ENCODE results near the gene CRELD2. TPM values are rescaled to one million over a fixed set of nuclear protein-coding genes. Genes with fewer than 3 reads are reported as not detected.
A peak's percentile ranks its signal among the peaks of the same experiment; 100 is the strongest.

The CRELD2 gene, protein sequence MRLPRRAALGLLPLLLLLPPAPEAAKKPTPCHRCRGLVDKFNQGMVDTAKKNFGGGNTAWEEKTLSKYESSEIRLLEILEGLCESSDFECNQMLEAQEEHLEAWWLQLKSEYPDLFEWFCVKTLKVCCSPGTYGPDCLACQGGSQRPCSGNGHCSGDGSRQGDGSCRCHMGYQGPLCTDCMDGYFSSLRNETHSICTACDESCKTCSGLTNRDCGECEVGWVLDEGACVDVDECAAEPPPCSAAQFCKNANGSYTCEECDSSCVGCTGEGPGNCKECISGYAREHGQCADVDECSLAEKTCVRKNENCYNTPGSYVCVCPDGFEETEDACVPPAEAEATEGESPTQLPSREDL
- total RNA-seq, result 10 to 100 TPM in 3 of 4 donors, 1 to 10 TPM in 1; 9.3 to 29.4 (median 21.5) TPM

DNA sequence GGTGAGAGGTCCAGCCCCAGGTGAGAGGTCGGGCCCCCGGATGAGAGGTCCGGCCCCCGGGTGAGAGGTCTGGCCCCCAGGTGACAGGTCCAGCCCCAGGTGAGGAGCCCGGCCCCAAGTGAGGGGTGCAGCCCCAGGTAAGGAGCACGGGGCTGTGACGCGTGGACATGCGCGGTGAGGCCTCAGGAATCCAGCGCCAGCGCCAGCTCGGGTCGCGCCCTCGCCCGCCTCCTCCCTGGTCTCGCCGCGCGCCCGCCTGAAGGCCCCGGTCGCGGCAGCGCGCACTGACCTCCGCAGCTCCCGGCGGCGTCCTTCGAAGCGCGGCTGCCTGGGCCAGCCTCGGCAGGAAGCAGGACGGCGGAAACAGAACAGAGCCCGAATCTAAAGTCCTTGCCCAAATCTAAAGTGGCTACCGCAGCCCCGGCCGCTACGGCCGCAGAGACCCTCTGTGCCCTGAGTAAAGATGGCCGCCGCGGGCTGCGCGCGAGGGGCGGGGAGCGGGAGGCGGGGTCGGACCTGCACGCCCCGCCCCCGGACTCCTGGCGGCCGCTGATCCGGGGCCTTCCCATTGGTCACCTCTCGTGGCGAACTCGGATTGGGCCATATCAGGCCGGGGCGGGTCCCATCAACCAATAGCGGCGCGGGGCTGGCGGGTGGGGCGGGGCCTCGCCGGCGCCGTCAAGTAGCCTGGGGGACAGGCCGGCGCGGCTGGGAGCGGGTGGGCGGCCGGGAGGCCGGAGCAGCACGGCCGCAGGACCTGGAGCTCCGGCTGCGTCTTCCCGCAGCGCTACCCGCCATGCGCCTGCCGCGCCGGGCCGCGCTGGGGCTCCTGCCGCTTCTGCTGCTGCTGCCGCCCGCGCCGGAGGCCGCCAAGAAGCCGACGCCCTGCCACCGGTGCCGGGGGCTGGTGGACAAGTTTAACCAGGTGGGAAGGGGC lies at the start of gene CRELD2, which contains the start of gene ALG12:
CRELD2 (plus strand) TSS at position 661 of the 937 bp plus-strand sequence; CDS start at position 797, 136 bp downstream.
ALG12 (minus strand) TSS at position 465 of the 937 bp plus-strand sequence. CDS start 4,673 bp downstream, outside the sequence.
- peak; percentile 99 for DNase-seq (ENCODE audit: low spot score in 2 of 2)
- Histone ChIP-seq H3K4me3 (peak within 1 kb of the TSS; percentile 85), H3K27ac (peak within 1 kb of the TSS; percentile 91), H3K36me3 (peaks cover 18% of the 10 kb centered on the region), H3K4me1 (peaks cover 24% of the 10 kb centered on the region), H3K27me3 (no peaks in the 10 kb centered on the region), H3K9me3 (no peaks in the 10 kb centered on the region)
- under 1% methylated on average over 48 of the region's 103 CpGs for WGBS
- peak in 1 of 3 donors; percentile 50 for TF ChIP-seq POLR2AphosphoS5 (IDR thresholded peaks at IDR 0.05)
- no peak for TF ChIP-seq EP300 (IDR thresholded peaks at IDR 0.05)
- peak in 1 of 2 donors; percentile 47 for TF ChIP-seq POLR2A (IDR thresholded peaks at IDR 0.05)

DNA sequence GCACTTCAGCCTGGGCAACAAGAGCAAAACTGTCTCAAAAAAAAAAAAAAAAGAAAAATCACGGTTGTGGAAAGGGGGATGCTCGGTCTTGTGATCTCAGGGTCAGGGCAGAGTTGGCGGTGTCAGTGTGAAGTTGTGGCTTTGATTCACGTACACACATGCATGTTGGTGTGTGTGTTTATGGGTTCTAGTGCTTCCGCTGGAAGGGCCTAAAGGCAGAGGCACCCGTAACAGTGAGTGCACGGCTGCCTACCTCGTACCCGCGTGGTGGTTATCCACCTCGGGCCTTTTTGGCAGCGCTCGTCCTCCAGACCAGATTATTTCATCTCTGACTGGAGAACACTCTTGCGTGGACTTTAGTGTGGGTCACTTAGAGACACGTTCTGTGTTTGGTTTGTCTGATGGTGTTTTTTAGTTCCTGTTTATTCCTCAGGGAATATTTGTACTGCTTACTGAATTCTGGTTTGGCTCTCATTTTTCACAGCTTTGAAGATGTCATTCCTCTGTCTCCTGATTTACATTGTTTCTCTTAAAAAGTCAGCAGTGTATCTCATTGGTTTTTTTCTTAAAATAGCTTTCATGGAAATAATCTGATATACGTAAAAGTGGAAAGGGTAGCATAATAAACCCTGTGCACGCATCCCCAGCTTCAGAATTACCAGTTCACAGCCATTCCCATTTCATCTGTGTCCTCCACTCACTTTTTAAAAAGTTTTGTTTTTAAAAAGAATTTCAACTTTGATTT lies 49.2 kb upstream of the CRELD2 start:
- Histone ChIP-seq H3K4me3 (no peak overlapping the region), H3K36me3 (peaks cover 6% of the 10 kb centered on the region), H3K27me3 (no peaks in the 10 kb centered on the region), H3K4me1 (no peaks in the 10 kb centered on the region), H3K9me3 (peaks cover 22% of the 10 kb centered on the region), H3K27ac (no peak overlapping the region)
- no peak for TF ChIP-seq POLR2A (IDR thresholded peaks at IDR 0.05)
- TF ChIP-seq EP300 (IDR thresholded peaks at IDR 0.05), result no peak
- TF ChIP-seq POLR2AphosphoS5 (IDR thresholded peaks at IDR 0.05), result no peak
- TF ChIP-seq, protein P1, sequence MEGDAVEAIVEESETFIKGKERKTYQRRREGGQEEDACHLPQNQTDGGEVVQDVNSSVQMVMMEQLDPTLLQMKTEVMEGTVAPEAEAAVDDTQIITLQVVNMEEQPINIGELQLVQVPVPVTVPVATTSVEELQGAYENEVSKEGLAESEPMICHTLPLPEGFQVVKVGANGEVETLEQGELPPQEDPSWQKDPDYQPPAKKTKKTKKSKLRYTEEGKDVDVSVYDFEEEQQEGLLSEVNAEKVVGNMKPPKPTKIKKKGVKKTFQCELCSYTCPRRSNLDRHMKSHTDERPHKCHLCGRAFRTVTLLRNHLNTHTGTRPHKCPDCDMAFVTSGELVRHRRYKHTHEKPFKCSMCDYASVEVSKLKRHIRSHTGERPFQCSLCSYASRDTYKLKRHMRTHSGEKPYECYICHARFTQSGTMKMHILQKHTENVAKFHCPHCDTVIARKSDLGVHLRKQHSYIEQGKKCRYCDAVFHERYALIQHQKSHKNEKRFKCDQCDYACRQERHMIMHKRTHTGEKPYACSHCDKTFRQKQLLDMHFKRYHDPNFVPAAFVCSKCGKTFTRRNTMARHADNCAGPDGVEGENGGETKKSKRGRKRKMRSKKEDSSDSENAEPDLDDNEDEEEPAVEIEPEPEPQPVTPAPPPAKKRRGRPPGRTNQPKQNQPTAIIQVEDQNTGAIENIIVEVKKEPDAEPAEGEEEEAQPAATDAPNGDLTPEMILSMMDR (IDR thresholded peaks at IDR 0.05), result no peak
- DNase-seq (ENCODE audit: low spot score in 2 of 2), result no peak
- 87% methylated on average over 17 of the region's 17 CpGs for WGBS

DNA sequence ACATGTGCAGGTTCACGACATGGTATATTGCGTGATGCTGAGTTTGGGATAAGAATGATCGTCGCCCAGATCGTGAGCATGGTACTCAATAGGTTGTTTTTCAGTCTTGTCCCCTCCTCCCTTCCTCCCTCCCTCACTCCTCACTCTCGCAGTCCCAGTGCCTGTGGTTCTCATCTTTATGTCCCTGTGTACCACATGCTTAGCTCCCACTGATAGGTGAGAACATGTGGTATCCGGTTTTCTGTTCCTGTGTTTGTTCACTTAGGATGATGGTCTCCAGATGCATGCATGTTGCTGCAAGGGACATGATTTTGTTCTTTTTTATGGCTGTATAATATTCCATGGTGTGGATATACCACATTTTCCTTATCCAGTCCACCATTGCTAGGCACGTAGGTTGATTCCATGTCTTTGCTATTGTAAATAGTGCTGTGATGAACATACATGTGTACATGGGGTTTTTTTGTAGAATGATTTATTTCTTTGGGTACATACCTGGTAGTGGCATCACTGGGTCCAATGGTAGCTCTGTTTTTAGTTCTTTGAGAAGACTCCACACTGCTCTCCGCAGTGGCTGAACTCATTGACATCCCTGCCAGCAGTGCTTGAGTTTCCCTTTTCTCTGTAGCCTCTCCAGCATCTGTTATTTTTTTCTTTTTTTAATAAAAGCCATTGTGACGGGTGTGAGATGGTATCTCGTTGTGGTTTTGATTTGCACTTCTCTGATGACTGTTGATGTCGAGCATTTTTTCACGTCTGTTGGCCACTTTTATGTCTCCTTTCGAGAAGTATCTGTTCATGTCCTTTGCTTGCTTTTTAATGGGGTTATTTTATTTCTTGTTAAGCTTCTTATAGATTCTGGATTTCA lies 48.4 kb upstream of the CRELD2 start:
- no peak for DNase-seq (ENCODE audit: low spot score in 2 of 2)
- no peaks in the 10 kb centered on the region for H3K4me1 ChIP-seq
- H3K27ac ChIP-seq, result no peak overlapping the region
- TF ChIP-seq, protein P1 (IDR thresholded peaks at IDR 0.05), result no peak
- TF ChIP-seq EP300 (IDR thresholded peaks at IDR 0.05) (no peak), POLR2AphosphoS5 (IDR thresholded peaks at IDR 0.05) (no peak), POLR2A (IDR thresholded peaks at IDR 0.05) (no peak)
- H3K4me3 ChIP-seq, result no peak overlapping the region
- peaks cover 6% of the 10 kb centered on the region for H3K36me3 ChIP-seq
- H3K27me3 ChIP-seq, result no peaks in the 10 kb centered on the region
- peaks cover 22% of the 10 kb centered on the region for H3K9me3 ChIP-seq
- 92% methylated on average over 13 of the region's 14 CpGs for WGBS

DNA sequence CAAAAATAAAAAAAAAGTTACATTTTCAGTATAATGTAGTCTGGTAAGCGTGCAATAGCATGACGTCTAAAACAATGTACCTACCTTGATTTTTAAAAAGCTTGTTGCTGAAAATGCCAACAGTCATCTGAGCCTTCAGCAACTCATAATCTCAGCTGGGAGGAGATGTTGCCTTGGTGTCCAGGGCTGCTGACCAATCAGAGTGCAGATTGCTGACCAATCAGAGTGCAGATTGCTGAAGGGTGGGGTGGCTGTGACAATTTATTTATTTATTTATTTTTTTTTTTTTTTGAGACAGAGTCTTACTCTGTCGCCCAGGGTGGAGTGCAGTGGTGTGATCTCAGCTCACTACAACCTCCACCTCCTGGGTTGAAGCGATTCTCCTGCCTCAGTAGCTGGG lies 47.0 kb upstream of the CRELD2 start:
- TF ChIP-seq, protein P1 (IDR thresholded peaks at IDR 0.05), result no peak
- TF ChIP-seq EP300 (IDR thresholded peaks at IDR 0.05) (no peak), POLR2AphosphoS5 (IDR thresholded peaks at IDR 0.05) (no peak), POLR2A (IDR thresholded peaks at IDR 0.05) (no peak)
- 95% methylated on average over 4 of the region's 4 CpGs for WGBS
- H3K4me3 ChIP-seq, result no peak overlapping the region

More for the DNA sequence above, 47.0 kb upstream of the CRELD2 start:
- H3K27me3 ChIP-seq, result no peaks in the 10 kb centered on the region
- no peak for DNase-seq (ENCODE audit: low spot score in 2 of 2)
- H3K36me3 ChIP-seq, result peaks cover 6% of the 10 kb centered on the region
- no peaks in the 10 kb centered on the region for H3K4me1 ChIP-seq
- peaks cover 19% of the 10 kb centered on the region for H3K9me3 ChIP-seq
- H3K27ac ChIP-seq, result no peak overlapping the region

Measured in suprapubic skin (tissue), 4 donors.